HG03460 (cell line): ENCODE measurements around the gene CARS1.

Experiments used
- ATAC-seq: cut with Tn5 transposase; IDR thresholded peaks from one replicate; pipeline ENCODE4 v1.9.1; 2021; ENCODE audit not compliant: unreplicated experiment

The CARS1 gene

GRCh38 chr11:2963112-2963754 is 94.0 kb downstream of the CARS1 start:
- ATAC-seq = no peak

GRCh38 chr11:2961080-2961479 is 96.1 kb downstream of the CARS1 start:
- ATAC-seq = no peak

GRCh38 chr11:2960139-2960538 is 97.1 kb downstream of the CARS1 start:
- ATAC-seq = no peak

- ATAC-seq = no peak
Measured at GRCh38 chr11:2958251-2958650, 99.0 kb downstream of the CARS1 start.

GRCh38 chr11:2955906-2956476 is 101.2 kb downstream of the CARS1 start:
- no peak for ATAC-seq

GRCh38 chr11:2954263-2954662 is 103.0 kb downstream of the CARS1 start:
- ATAC-seq = no peak

- ATAC-seq = no peak
Measured at GRCh38 chr11:2952290-2952689, 104.9 kb downstream of the CARS1 start.

GRCh38 chr11:2951231-2952110 is 105.8 kb downstream of the CARS1 start:
- ATAC-seq = no peak
